SK-N-MC (cell line): ENCODE measurements around the gene HAGHL.

Experiments
- DNase-seq: peaks from one replicate; pipeline ENCODE4 v3.0.0-alpha.2; 2011; ENCODE audit warnings: low read depth, low spot score
- H3K27ac ChIP-seq: fragments of 200-600 bp; sonication (generic); 2 replicates; pipeline ENCODE4 v1.5.1; 2016; ENCODE audit warnings: mixed run types
- H3K36me3 ChIP-seq: fragments of 200-600 bp; sonication (generic); 2 replicates; pipeline ENCODE4 v1.6.1; 2017; ENCODE audit warnings: antibody characterized with exemption, low read length, mixed read lengths; ENCODE audit not compliant: insufficient read depth
- H3K4me3 ChIP-seq: fragments of 200-600 bp; sonication (generic); 2 replicates; pipeline ENCODE4 v1.5.1; 2016
- H3K9ac ChIP-seq: fragments of 200-600 bp; sonication (generic); 2 replicates; pipeline ENCODE4 v1.8.0; 2017; ENCODE audit warnings: mixed run types, mixed read lengths; ENCODE audit not compliant: insufficient read length
- H3K9me3 ChIP-seq: fragments of 200-600 bp; sonication (generic); 2 replicates; pipeline ENCODE4 v1.6.1; 2017; ENCODE audit warnings: low read depth, mild to moderate bottlenecking, antibody characterized with exemption, low read length, moderate library complexity, mixed read lengths
- EZH2 ChIP-seq: fragments of 200-600 bp; sonication (generic); IDR thresholded peaks from one replicate; pipeline ENCODE4 v1.6.1; 2017; ENCODE audit warnings: antibody characterized with exemption
- FOXP2 ChIP-seq: optimal IDR thresholded peaks from 2 replicates; pipeline ENCODE3; 2011; ENCODE audit warnings: mild to moderate bottlenecking, moderate library complexity; ENCODE audit not compliant: insufficient read depth; ENCODE audit errors: extremely low read length, control extremely low read depth
- POLR2AphosphoS5 ChIP-seq: IDR thresholded peaks from 2 replicates; pipeline ENCODE4 v1.6.1; 2012; ENCODE audit warnings: mild to moderate bottlenecking, low read depth, low read length, borderline replicate concordance

The HAGHL gene

GRCh38 chr16:726438-727290 lies at the start of gene HAGHL, which contains the start of gene CCDC78:
HAGHL (plus strand) TSS chr16:727106; CDS start chr16:727510, 404 bp downstream.
CCDC78 (minus strand) TSS chr16:726443; CDS start chr16:726367, 76 bp downstream.
- Histone ChIP-seq H3K36me3 (no peaks in the 10 kb centered on the region), H3K4me3 (peak within 1 kb of the TSS; percentile 75), H3K9me3 (no peaks in the 10 kb centered on the region), H3K27ac (no peak within 1 kb of the TSS), H3K9ac (no peak within 1 kb of the TSS)
- no peak for TF ChIP-seq EZH2
- TF ChIP-seq POLR2AphosphoS5: no peak
- TF ChIP-seq FOXP2: no peak
- no peak for DNase-seq

GRCh38 chr16:677316-678190 lies 49.4 kb upstream of the HAGHL start:
- no peak for DNase-seq
- no peak overlapping the region for H3K9ac ChIP-seq
- H3K27ac ChIP-seq: no peak overlapping the region
- no peaks in the 10 kb centered on the region for H3K9me3 ChIP-seq
- no peak for TF ChIP-seq EZH2
- TF ChIP-seq FOXP2: no peak
- no peak for TF ChIP-seq POLR2AphosphoS5
- no peak overlapping the region for H3K4me3 ChIP-seq
- H3K36me3 ChIP-seq: peaks cover 29% of the 10 kb centered on the region

- no peak overlapping the region for H3K4me3 ChIP-seq
- TF ChIP-seq FOXP2 (no peak), EZH2 (no peak), POLR2AphosphoS5 (no peak)
- peaks cover 29% of the 10 kb centered on the region for H3K36me3 ChIP-seq
- H3K27ac ChIP-seq: no peak overlapping the region; the same call in 1 of the 2 replicates
- DNase-seq: no peak
- no peak overlapping the region for H3K9ac ChIP-seq
- no peaks in the 10 kb centered on the region for H3K9me3 ChIP-seq
Measured at GRCh38 chr16:678209-678857, 48.6 kb upstream of the HAGHL start.

- H3K4me3 ChIP-seq: peak overlapping the region; percentile 94
- H3K27ac ChIP-seq: peak overlapping the region; percentile 91
- TF ChIP-seq POLR2AphosphoS5: no peak; the same call in 1 of the 2 replicates
- TF ChIP-seq FOXP2: no peak
- TF ChIP-seq EZH2: no peak
- no peaks in the 10 kb centered on the region for H3K9me3 ChIP-seq
- H3K9ac ChIP-seq: peak overlapping the region; percentile 85
- no peak for DNase-seq
- H3K36me3 ChIP-seq: peaks cover 23% of the 10 kb centered on the region
Measured at GRCh38 chr16:678858-679813, 47.8 kb upstream of the HAGHL start.

GRCh38 chr16:679814-680624 lies 46.9 kb upstream of the HAGHL start, which contains the start of gene STUB1:
STUB1 (plus strand) TSS chr16:680410; CDS start chr16:680526, 116 bp downstream.
- H3K27ac ChIP-seq: peak within 1 kb of the TSS; percentile 91
- DNase-seq: peak; percentile 52

GRCh38 chr16:680625-680945 lies 46.3 kb upstream of the HAGHL start:
- TF ChIP-seq EZH2 (no peak), FOXP2 (no peak), POLR2AphosphoS5 (no peak)
- no peaks in the 10 kb centered on the region for H3K9me3 ChIP-seq
- H3K9ac ChIP-seq: peak overlapping the region; percentile 91
- peak overlapping the region; percentile 91 for H3K4me3 ChIP-seq
- DNase-seq: no peak
- peak overlapping the region; percentile 75 for H3K27ac ChIP-seq
- peaks cover 22% of the 10 kb centered on the region for H3K36me3 ChIP-seq

More at GRCh38 chr16:679814-680624, 46.9 kb upstream of the HAGHL start, which contains the start of gene STUB1:
- Histone ChIP-seq H3K36me3 (peaks cover 22% of the 10 kb centered on the region), H3K9me3 (no peaks in the 10 kb centered on the region), H3K9ac (peak within 1 kb of the TSS; percentile 91), H3K4me3 (peak within 1 kb of the TSS; percentile 94)
- TF ChIP-seq POLR2AphosphoS5 (peak; percentile 69; the same call in 1 of the 2 replicates), FOXP2 (no peak)
